ENCODE measurements around the gene SH2D3A.

Gene SH2D3A

GRCh38 chr19:6806488-6806887 is 39.3 kb upstream of the SH2D3A start (continued):
- TF ChIP-seq PRDM1 (tag by site-specific recombination; IDR thresholded peaks at IDR 0.05) (no peak), ZNF664 (tag by site-specific recombination; IDR thresholded peaks at IDR 0.05) (no peak), ZNF416 (tag by site-specific recombination; IDR thresholded peaks at IDR 0.05) (no peak)

GRCh38 chr19:6803036-6803404 is 35.8 kb upstream of the SH2D3A start:
- H3K4me3 ChIP-seq (ENCODE audit: low read depth, low read length), result no peak overlapping the region
- H3K36me3 ChIP-seq (ENCODE audit: control insufficient read depth in 2 of 2, insufficient read depth in 1 of 2, low read length in 2 of 2), result no peaks in the 10 kb centered on the region
- no peaks in the 10 kb centered on the region for H3K9me3 ChIP-seq (ENCODE audit: control insufficient read depth, insufficient read depth, low read depth, low read length)
- 0 out of 2 replicates have a peak, but pooled peaks cover 2% of the 10 kb centered on the region for H3K4me1 ChIP-seq (ENCODE audit: control insufficient read depth, insufficient read depth, low read length)
- H3K27ac ChIP-seq (ENCODE audit: extremely low read depth, low read depth, low read length), result no peak overlapping the region
- ChIA-PET POLR2A (no interaction called here), CTCF (interaction anchor here (2.0 kb wide), 1 partner anchor 60 kb away, joined by 8 read pairs; no protein-coding TSS in a partner anchor)
- no peak for TF ChIP-seq ZNF362 (tag by site-specific recombination; IDR thresholded peaks at IDR 0.05)
- no peak for TF ChIP-seq ZNF660 (tag by site-specific recombination; IDR thresholded peaks at IDR 0.05)
- no peak for TF ChIP-seq ZNF169 (tag by site-specific recombination; IDR thresholded peaks at IDR 0.05)
- no peak for TF ChIP-seq HIC1 (tag by site-specific recombination; IDR thresholded peaks at IDR 0.05)
- TF ChIP-seq ZNF843 (tag by site-specific recombination; IDR thresholded peaks at IDR 0.05), result no peak
- TF ChIP-seq YY2 (tag by site-specific recombination; IDR thresholded peaks at IDR 0.05), result no peak
- TF ChIP-seq TSHZ1 (tag by site-specific recombination; IDR thresholded peaks at IDR 0.05; ENCODE audit: borderline replicate concordance), result no peak

- POLR2A ChIA-PET, result interaction anchor here (0.8 kb wide), 1 partner anchor 297 kb away, joined by 3 read pairs; no protein-coding TSS in a partner anchor
- H3K4me1 ChIP-seq (ENCODE audit: control insufficient read depth, insufficient read depth, low read length), result 0 out of 2 replicates have a peak, but pooled peaks cover 2% of the 10 kb centered on the region
- no peaks in the 10 kb centered on the region for H3K36me3 ChIP-seq (ENCODE audit: control insufficient read depth in 2 of 2, insufficient read depth in 1 of 2, low read length in 2 of 2)
- H3K27ac ChIP-seq (ENCODE audit: extremely low read depth, low read depth, low read length), result no peak overlapping the region
- no peak overlapping the region for H3K4me3 ChIP-seq (ENCODE audit: low read depth, low read length)
- no peaks in the 10 kb centered on the region for H3K9me3 ChIP-seq (ENCODE audit: control insufficient read depth, insufficient read depth, low read depth, low read length)
- CTCF ChIA-PET, result interaction anchor here (2.0 kb wide), 1 partner anchor 61 kb away, joined by 8 read pairs; no protein-coding TSS in a partner anchor
- TF ChIP-seq ZNF664 (tag by site-specific recombination; IDR thresholded peaks at IDR 0.05), result peak; percentile 93
- TF ChIP-seq ZNF555 (tag by site-specific recombination; conservative IDR thresholded peaks at IDR 0.05), result no peak
These were observed 35.3 kb upstream of the SH2D3A start for GRCh38 chr19:6802336-6803035.

Data from HEK293 (cell line).